HUES6 (cell line): ENCODE data around the gene ALDH3B1.

Experiments
- H3K27ac ChIP-seq: 2 replicates; pipeline ENCODE4 v1.7.0; 2013; ENCODE audit warnings: low read depth, mild to moderate bottlenecking, low read length, inconsistent platforms
- H3K27me3 ChIP-seq: 2 replicates; pipeline ENCODE4 v1.6.1; 2013; ENCODE audit warnings: low read length; ENCODE audit not compliant: control insufficient read depth, insufficient read depth
- H3K36me3 ChIP-seq: 2 replicates; pipeline ENCODE4 v1.6.1; 2013; ENCODE audit warnings: low read length; ENCODE audit not compliant: control insufficient read depth, insufficient read depth
- H3K4me1 ChIP-seq: 2 replicates; pipeline ENCODE4 v1.6.1; 2013; ENCODE audit warnings: low read length; ENCODE audit not compliant: control insufficient read depth, insufficient read depth
- H3K4me3 ChIP-seq: 2 replicates; pipeline ENCODE4 v1.5.1; 2013; ENCODE audit warnings: low read depth, low read length
- H3K9ac ChIP-seq: one replicate; pipeline ENCODE4 v1.6.1; 2013; ENCODE audit warnings: mild to moderate bottlenecking, low read length
- H3K9me3 ChIP-seq: 2 replicates; pipeline ENCODE4 v1.6.1; 2013; ENCODE audit warnings: low read depth, low read length; ENCODE audit not compliant: control insufficient read depth, insufficient read depth

Gene ALDH3B1

GRCh38 chr11:68036717-68037239 lies 26.7 kb downstream of the ALDH3B1 start:
- no peak overlapping the region for H3K27ac ChIP-seq
- H3K36me3 ChIP-seq: peaks cover 38% of the 10 kb centered on the region
- no peaks in the 10 kb centered on the region for H3K9me3 ChIP-seq
- peaks cover 24% of the 10 kb centered on the region for H3K4me1 ChIP-seq
- H3K27me3 ChIP-seq: no peaks in the 10 kb centered on the region
- H3K4me3 ChIP-seq: no peak overlapping the region
- no peak overlapping the region for H3K9ac ChIP-seq

- Histone ChIP-seq H3K27ac (no peak overlapping the region), H3K27me3 (no peaks in the 10 kb centered on the region), H3K9ac (no peak overlapping the region), H3K9me3 (no peaks in the 10 kb centered on the region), H3K36me3 (peaks cover 30% of the 10 kb centered on the region), H3K4me3 (no peak overlapping the region), H3K4me1 (peaks cover 24% of the 10 kb centered on the region)
Measured at GRCh38 chr11:68037411-68038225, 27.5 kb downstream of the ALDH3B1 start.

GRCh38 chr11:68038226-68038717 lies 28.1 kb downstream of the ALDH3B1 start:
- peak overlapping the region; percentile 57 for H3K4me3 ChIP-seq
- peaks cover 23% of the 10 kb centered on the region for H3K36me3 ChIP-seq
- H3K27me3 ChIP-seq: no peaks in the 10 kb centered on the region
- peak overlapping the region; percentile 18 for H3K9ac ChIP-seq
- H3K4me1 ChIP-seq: peaks cover 27% of the 10 kb centered on the region
- H3K9me3 ChIP-seq: no peaks in the 10 kb centered on the region
- H3K27ac ChIP-seq: peak overlapping the region; percentile 44; the same call in 1 of the 2 replicates

GRCh38 chr11:68038718-68039525 lies 28.8 kb downstream of the ALDH3B1 start, which contains the start of gene TCIRG1:
TSS of gene TCIRG1 (plus strand) at chr11:68039025. CDS start at chr11:68041272, 2,247 bp downstream.
- H3K9me3 ChIP-seq: no peaks in the 10 kb centered on the region
- H3K27me3 ChIP-seq: no peaks in the 10 kb centered on the region
- H3K36me3 ChIP-seq: peaks cover 16% of the 10 kb centered on the region
- H3K27ac ChIP-seq: peak within 1 kb of the TSS; percentile 44; the same call in 1 of the 2 replicates
- peak within 1 kb of the TSS; percentile 57 for H3K4me3 ChIP-seq
- H3K4me1 ChIP-seq: peaks cover 30% of the 10 kb centered on the region
- peak within 1 kb of the TSS; percentile 37 for H3K9ac ChIP-seq

- H3K4me3 ChIP-seq: peak overlapping the region; percentile 57
- H3K27ac ChIP-seq: no peak overlapping the region
Measured at GRCh38 chr11:68039526-68040086, 29.5 kb downstream of the ALDH3B1 start.

GRCh38 chr11:68040101-68040956 lies 30.2 kb downstream of the ALDH3B1 start:
- Histone ChIP-seq H3K27ac (no peak overlapping the region; the same call in 1 of the 2 replicates), H3K9ac (peak overlapping the region; percentile 37), H3K4me3 (peak overlapping the region; percentile 4; the same call in 1 of the 2 replicates)

More at GRCh38 chr11:68039526-68040086, 29.5 kb downstream of the ALDH3B1 start:
- Histone ChIP-seq H3K36me3 (0 out of 2 replicates have a peak, but pooled peaks cover 10% of the 10 kb centered on the region), H3K4me1 (peaks cover 34% of the 10 kb centered on the region), H3K27me3 (no peaks in the 10 kb centered on the region), H3K9me3 (no peaks in the 10 kb centered on the region), H3K9ac (peak overlapping the region; percentile 37)

GRCh38 chr11:68040957-68041591 lies 30.9 kb downstream of the ALDH3B1 start:
- Histone ChIP-seq H3K4me1 (peaks cover 34% of the 10 kb centered on the region), H3K9me3 (no peaks in the 10 kb centered on the region), H3K27me3 (no peaks in the 10 kb centered on the region), H3K9ac (peak overlapping the region; percentile 3), H3K36me3 (peaks cover 13% of the 10 kb centered on the region), H3K4me3 (no peak overlapping the region), H3K27ac (no peak overlapping the region; the same call in 1 of the 2 replicates)

More at GRCh38 chr11:68040101-68040956, 30.2 kb downstream of the ALDH3B1 start:
- Histone ChIP-seq H3K4me1 (peaks cover 34% of the 10 kb centered on the region), H3K9me3 (no peaks in the 10 kb centered on the region), H3K36me3 (peaks cover 13% of the 10 kb centered on the region; the same call in 1 of the 2 replicates), H3K27me3 (no peaks in the 10 kb centered on the region)

- H3K27me3 ChIP-seq: no peaks in the 10 kb centered on the region
- H3K9ac ChIP-seq: no peak overlapping the region
- no peak overlapping the region for H3K27ac ChIP-seq
- peaks cover 34% of the 10 kb centered on the region for H3K4me1 ChIP-seq
- H3K9me3 ChIP-seq: no peaks in the 10 kb centered on the region
- peaks cover 11% of the 10 kb centered on the region for H3K36me3 ChIP-seq
- no peak overlapping the region for H3K4me3 ChIP-seq
Measured at GRCh38 chr11:68041617-68042218, 31.6 kb downstream of the ALDH3B1 start.

GRCh38 chr11:68042219-68043028 lies 32.3 kb downstream of the ALDH3B1 start:
- no peak overlapping the region for H3K27ac ChIP-seq
- no peaks in the 10 kb centered on the region for H3K9me3 ChIP-seq
- no peak overlapping the region for H3K9ac ChIP-seq
- no peaks in the 10 kb centered on the region for H3K27me3 ChIP-seq
- H3K4me1 ChIP-seq: peaks cover 34% of the 10 kb centered on the region
- H3K4me3 ChIP-seq: no peak overlapping the region
- peaks cover 10% of the 10 kb centered on the region for H3K36me3 ChIP-seq
